HCT116 (cell line): ENCODE measurements around the gene TRIM14. TPM values are rescaled to one million over a fixed set of nuclear protein-coding genes. Genes with fewer than 3 reads are reported as not detected.

Source experiments
- ATAC-seq: fragments of 200-7000 bp; cut with Tn5 transposase; 2 replicates; pipeline ENCODE4 v1.9.1; 2020; ENCODE audit warnings: mild to moderate bottlenecking, moderate library complexity
- BruUV-seq: library from RNA; stranded (reverse); fragments of 400-500 nt; replicated peaks from 2 replicates; lab custom pipeline; 2021; lab: Mats Ljungman, UMichigan
- CTCF ChIA-PET: fragments of 300-600 bp; sonication (Branson Sonifier 250); formaldehyde crosslinking; loops from one replicate; lab custom pipeline; 2021; ENCODE audit warnings: antibody characterized with exemption; lab: Charles Lee
- POLR2A ChIA-PET: fragments of 300-600, 350-600 bp; sonication (Branson Sonifier 250); formaldehyde crosslinking; loops from one replicate; lab custom pipeline; 2021; ENCODE audit warnings: antibody characterized with exemption; lab: Charles Lee
- RAD21 ChIA-PET, 2 experiments: fragments of 300-600 bp; sonication (Branson Sonifier 250); formaldehyde crosslinking; loops; one replicate each; lab custom pipeline; 2023; ENCODE audit warnings: low total read pairs in 2 of 2; ENCODE audit not compliant: uncharacterized antibody in 2 of 2, unreplicated experiment in 2 of 2, low non-redundant PET in 1 of 2; lab: Charles Lee
- DNase-seq: peaks from one replicate; pipeline ENCODE4 v3.0.0-alpha.2; 2010; ENCODE audit warnings: low read depth, low spot score
- H2AFZ ChIP-seq: fragments of 200-600 bp; shearing (Covaris generic), sonication (generic); 2 replicates; pipeline ENCODE4 v1.6.1; 2017; ENCODE audit warnings: low read depth, mixed run types, mixed read lengths, antibody characterized with exemption, low read length; ENCODE audit not compliant: poor library complexity, severe bottlenecking
- H3K27ac ChIP-seq: 2 replicates; pipeline ENCODE4 v1.5.1; 2012; ENCODE audit warnings: low read depth, low read length
- H3K27me3 ChIP-seq: fragments of 200-600 bp; sonication (generic); 2 replicates; pipeline ENCODE4 v1.6.1; 2016; ENCODE audit warnings: mixed run types, low read length, mixed read lengths; ENCODE audit not compliant: insufficient read depth
- H3K36me3 ChIP-seq, 2 experiments: fragments of 200-500 bp in 1 of 2; fragments of 200-600 bp in 1 of 2; sonication (Bioruptor generic) in 1 of 2; sonication (generic) in 1 of 2; 2 replicates each; pipeline versions ENCODE4 v1.5.1 to v1.6.1; 2014 to 2016; ENCODE audit warnings: low read length in 2 of 2, inconsistent platforms in 1 of 2, mixed read lengths in 1 of 2, mixed run types in 1 of 2; ENCODE audit not compliant: insufficient read depth in 2 of 2, control insufficient read depth in 1 of 2
- H3K4me1 ChIP-seq, 2 experiments: fragments of 200-600 bp in 1 of 2; sonication (generic) in 1 of 2; 2 replicates each; pipeline versions ENCODE4 v1.5.1 to v1.6.1; 2012 to 2017; ENCODE audit warnings: low read length in 2 of 2, inconsistent platforms in 1 of 2, mild to moderate bottlenecking in 1 of 2, mixed read lengths in 1 of 2, mixed run types in 1 of 2, moderate library complexity in 1 of 2; ENCODE audit not compliant: insufficient read depth in 2 of 2, control insufficient read depth in 1 of 2
- H3K4me2 ChIP-seq: fragments of 200-600 bp; sonication (generic); 2 replicates; pipeline ENCODE4 v1.6.1; 2017; ENCODE audit warnings: mixed run types, low read length, mixed read lengths
- H3K4me3 ChIP-seq, 2 experiments: fragments of 200-600 bp in 1 of 2; sonication (generic) in 1 of 2; replicated peaks in 1 of 2; 2 replicates each; pipeline ENCODE4 v1.5.1; 2011 to 2016; ENCODE audit warnings: low read length in 2 of 2, control low read depth in 1 of 2, low read depth in 1 of 2, mild to moderate bottlenecking in 1 of 2, mixed read lengths in 1 of 2, mixed run types in 1 of 2
- H3K79me2 ChIP-seq: fragments of 200-600 bp; sonication (generic); 2 replicates; pipeline ENCODE4 v1.6.1; 2017; ENCODE audit warnings: mild to moderate bottlenecking, mixed run types, low read length, moderate library complexity, mixed read lengths; ENCODE audit not compliant: insufficient read depth
- H3K9ac ChIP-seq: fragments of 200-600 bp; sonication (generic); 2 replicates; pipeline ENCODE4 v1.6.1; 2016; ENCODE audit warnings: low read length, mixed read lengths
- H3K9me2 ChIP-seq: fragments of 200-600 bp; sonication (generic), shearing (Covaris generic); 2 replicates; pipeline ENCODE4 v1.6.1; 2017; ENCODE audit warnings: mixed run types, mild to moderate bottlenecking, moderate library complexity; ENCODE audit not compliant: insufficient read depth
- H3K9me3 ChIP-seq, 2 experiments: fragments of 200-500 bp in 1 of 2; fragments of 200-600 bp in 1 of 2; sonication (Bioruptor generic) in 1 of 2; sonication (generic) in 1 of 2; 2 replicates each; pipeline ENCODE4 v1.6.1; 2014 to 2017; ENCODE audit warnings: low read length in 2 of 2, mixed read lengths in 2 of 2, inconsistent platforms in 1 of 2, low read depth in 1 of 2, mild to moderate bottlenecking in 1 of 2, mixed run types in 1 of 2, moderate library complexity in 1 of 2; ENCODE audit not compliant: control insufficient read depth in 1 of 2, insufficient read depth in 1 of 2
- H4K20me1 ChIP-seq: fragments of 200-600 bp; sonication (generic), shearing (Covaris generic); 2 replicates; pipeline ENCODE4 v1.6.1; 2017; ENCODE audit warnings: mixed run types, mild to moderate bottlenecking, moderate library complexity; ENCODE audit not compliant: insufficient read depth
- EZH2phosphoT487 ChIP-seq: fragments of 200-600 bp; IDR thresholded peaks from 2 replicates; pipeline ENCODE4 v1.6.1; 2018; ENCODE audit warnings: antibody characterized with exemption, borderline replicate concordance
- POLR2A ChIP-seq: IDR thresholded peaks from 2 replicates; pipeline ENCODE4 v1.7.0; 2011; ENCODE audit warnings: borderline replicate concordance; ENCODE audit not compliant: insufficient read depth, insufficient read length; ENCODE audit errors: extremely low read depth
- SIN3A ChIP-seq: IDR thresholded peaks from 2 replicates; pipeline ENCODE4 v1.6.1; 2012; ENCODE audit warnings: low read depth
- SRF ChIP-seq: IDR thresholded peaks from 2 replicates; pipeline ENCODE4 v1.6.1; 2012; ENCODE audit warnings: low read depth
- YY1 ChIP-seq: IDR thresholded peaks from 2 replicates; pipeline ENCODE4 v1.6.1; 2011; ENCODE audit warnings: low read length, low read depth, moderate library complexity, mild to moderate bottlenecking; ENCODE audit not compliant: insufficient replicate concordance; ENCODE audit errors: extremely low read depth
- ZFX ChIP-seq: fragments of 450-650 bp; IDR thresholded peaks from 2 replicates; pipeline ENCODE4 v1.6.1; 2017
- intact Hi-C: fragments of 100-400 bp; cut with micrococcal nuclease; formaldehyde crosslinking; loops from 2 replicates; pipeline ENCODE4 v1.10.0; 2022
- total RNA-seq: library from RNA; stranded (reverse); gene quantifications from one replicate; pipeline ENCODE4 v1.2.1, GENCODE V29; 2021; ENCODE audit not compliant: unreplicated experiment
- TF ChIP-seq, protein P1 (sequence below), 3 experiments: fragments of 200-600 bp in 1 of 3; sonication (generic) in 1 of 3; IDR thresholded peaks in 2 of 3; conservative IDR thresholded peaks in 1 of 3; 2 replicates each; pipeline ENCODE4 v1.5.1; 2012 to 2017; ENCODE audit warnings: low read depth in 2 of 3, low read length in 2 of 3, antibody characterized with exemption in 1 of 3, borderline replicate concordance in 1 of 3, control low read depth in 1 of 3, mild to moderate bottlenecking in 1 of 3, mixed read lengths in 1 of 3, mixed run types in 1 of 3, moderate library complexity in 1 of 3; ENCODE audit not compliant: insufficient read depth in 1 of 3
- TF ChIP-seq, protein P2 (sequence below): IDR thresholded peaks from 2 replicates; pipeline ENCODE4 v1.6.1; 2011; ENCODE audit warnings: mild to moderate bottlenecking, low read length, moderate library complexity; ENCODE audit not compliant: insufficient replicate concordance; ENCODE audit errors: extremely low read depth

The TRIM14 gene
- total RNA-seq, 1 experiment from 2014 or later, result 24.4 TPM

DNA sequence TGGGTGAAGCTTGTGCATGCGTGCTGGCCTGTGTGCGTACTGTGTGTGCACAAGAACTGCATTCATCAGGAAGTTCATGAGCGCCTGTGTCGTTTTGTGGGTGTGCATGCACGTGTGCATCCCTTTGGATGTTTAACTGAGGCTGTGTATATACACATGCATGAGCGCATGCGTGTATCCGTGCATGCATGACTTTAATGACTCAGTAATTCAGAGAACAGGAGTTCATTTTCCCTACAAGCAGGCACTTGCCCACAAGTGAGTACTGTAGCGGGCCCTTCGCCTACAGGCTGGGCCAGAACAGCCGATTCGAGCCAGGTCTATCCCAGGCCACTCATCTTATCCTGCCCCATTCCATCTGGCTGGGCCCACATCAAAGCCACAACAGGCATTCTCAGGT, 43.6 kb upstream of the TRIM14 start:
- CTCF ChIA-PET, result no interaction called here

DNA sequence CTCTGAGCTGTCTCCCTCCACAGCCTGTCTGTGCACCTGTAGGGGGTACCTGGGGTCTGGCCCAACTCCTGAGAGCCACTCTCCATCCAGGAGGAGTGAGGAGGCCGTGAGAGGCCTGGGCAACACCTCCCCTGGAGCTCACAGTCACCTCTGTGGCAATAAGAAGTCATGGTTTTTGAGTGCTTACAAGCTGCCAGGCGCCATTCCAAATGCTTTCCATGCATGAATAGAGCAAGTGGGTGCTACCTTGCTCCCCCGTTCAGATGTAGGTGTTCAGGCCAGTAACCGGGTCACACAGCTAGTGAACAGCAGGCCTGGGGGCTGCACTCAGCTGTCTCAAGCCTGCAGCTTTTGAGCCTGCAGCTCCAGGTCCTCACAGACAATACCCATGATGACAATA, 42.8 kb upstream of the TRIM14 start:
- H2AFZ ChIP-seq, result no peak overlapping the region
- H3K9me3 ChIP-seq, result no peaks in the 10 kb centered on the region
- H4K20me1 ChIP-seq, result no peaks in the 10 kb centered on the region
- no TSS peak for BruUV-seq
- H3K9ac ChIP-seq, result no peak overlapping the region
- CTCF ChIA-PET, result no interaction called here
- H3K36me3 ChIP-seq, result no peaks in the 10 kb centered on the region
- POLR2A ChIA-PET, result no interaction called here
- TF ChIP-seq POLR2A, result no peak
- no peak for TF ChIP-seq YY1
- no peak for TF ChIP-seq SRF
- TF ChIP-seq, protein P1, sequence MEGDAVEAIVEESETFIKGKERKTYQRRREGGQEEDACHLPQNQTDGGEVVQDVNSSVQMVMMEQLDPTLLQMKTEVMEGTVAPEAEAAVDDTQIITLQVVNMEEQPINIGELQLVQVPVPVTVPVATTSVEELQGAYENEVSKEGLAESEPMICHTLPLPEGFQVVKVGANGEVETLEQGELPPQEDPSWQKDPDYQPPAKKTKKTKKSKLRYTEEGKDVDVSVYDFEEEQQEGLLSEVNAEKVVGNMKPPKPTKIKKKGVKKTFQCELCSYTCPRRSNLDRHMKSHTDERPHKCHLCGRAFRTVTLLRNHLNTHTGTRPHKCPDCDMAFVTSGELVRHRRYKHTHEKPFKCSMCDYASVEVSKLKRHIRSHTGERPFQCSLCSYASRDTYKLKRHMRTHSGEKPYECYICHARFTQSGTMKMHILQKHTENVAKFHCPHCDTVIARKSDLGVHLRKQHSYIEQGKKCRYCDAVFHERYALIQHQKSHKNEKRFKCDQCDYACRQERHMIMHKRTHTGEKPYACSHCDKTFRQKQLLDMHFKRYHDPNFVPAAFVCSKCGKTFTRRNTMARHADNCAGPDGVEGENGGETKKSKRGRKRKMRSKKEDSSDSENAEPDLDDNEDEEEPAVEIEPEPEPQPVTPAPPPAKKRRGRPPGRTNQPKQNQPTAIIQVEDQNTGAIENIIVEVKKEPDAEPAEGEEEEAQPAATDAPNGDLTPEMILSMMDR (IDR thresholded peaks at IDR 0.05 in 2 of 3, conservative IDR thresholded peaks at IDR 0.05 in 1 of 3; ENCODE audit: borderline replicate concordance in 1 of 3, insufficient read depth in 1 of 3, low read depth in 2 of 3, low read length in 2 of 3), result no peak
- no peak for TF ChIP-seq EZH2phosphoT487
- TF ChIP-seq SIN3A, result no peak
- TF ChIP-seq ZFX, result no peak
- TF ChIP-seq, protein P2, sequence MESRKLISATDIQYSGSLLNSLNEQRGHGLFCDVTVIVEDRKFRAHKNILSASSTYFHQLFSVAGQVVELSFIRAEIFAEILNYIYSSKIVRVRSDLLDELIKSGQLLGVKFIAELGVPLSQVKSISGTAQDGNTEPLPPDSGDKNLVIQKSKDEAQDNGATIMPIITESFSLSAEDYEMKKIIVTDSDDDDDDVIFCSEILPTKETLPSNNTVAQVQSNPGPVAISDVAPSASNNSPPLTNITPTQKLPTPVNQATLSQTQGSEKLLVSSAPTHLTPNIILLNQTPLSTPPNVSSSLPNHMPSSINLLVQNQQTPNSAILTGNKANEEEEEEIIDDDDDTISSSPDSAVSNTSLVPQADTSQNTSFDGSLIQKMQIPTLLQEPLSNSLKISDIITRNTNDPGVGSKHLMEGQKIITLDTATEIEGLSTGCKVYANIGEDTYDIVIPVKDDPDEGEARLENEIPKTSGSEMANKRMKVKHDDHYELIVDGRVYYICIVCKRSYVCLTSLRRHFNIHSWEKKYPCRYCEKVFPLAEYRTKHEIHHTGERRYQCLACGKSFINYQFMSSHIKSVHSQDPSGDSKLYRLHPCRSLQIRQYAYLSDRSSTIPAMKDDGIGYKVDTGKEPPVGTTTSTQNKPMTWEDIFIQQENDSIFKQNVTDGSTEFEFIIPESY, result no peak
- H3K9me2 ChIP-seq, result no peaks in the 10 kb centered on the region
- no peaks in the 10 kb centered on the region; a peak in 1 of 4 replicates for H3K4me1 ChIP-seq
- no peak overlapping the region for H3K4me3 ChIP-seq
- ATAC-seq (no peak), DNase-seq (no peak)
- no peak overlapping the region for H3K27ac ChIP-seq
- H3K27me3 ChIP-seq, result no peaks in the 10 kb centered on the region
- RAD21 ChIA-PET, result no interaction called here
- intact Hi-C loops, result no loop called here
- H3K79me2 ChIP-seq, result no peaks in the 10 kb centered on the region
- no peak overlapping the region for H3K4me2 ChIP-seq

More for the DNA sequence above, 43.6 kb upstream of the TRIM14 start:
- H3K36me3 ChIP-seq, result no peaks in the 10 kb centered on the region
- RAD21 ChIA-PET, result no interaction called here
- H2AFZ ChIP-seq, result no peak overlapping the region
- H3K4me1 ChIP-seq, result no peaks in the 10 kb centered on the region; a peak in 1 of 4 replicates
- DNase-seq (no peak), ATAC-seq (no peak)
- H4K20me1 ChIP-seq, result no peaks in the 10 kb centered on the region
- H3K4me3 ChIP-seq, result no peak overlapping the region
- H3K9me3 ChIP-seq, result no peaks in the 10 kb centered on the region
- H3K9me2 ChIP-seq, result no peaks in the 10 kb centered on the region
- H3K9ac ChIP-seq, result no peak overlapping the region
- H3K4me2 ChIP-seq, result no peak overlapping the region
- intact Hi-C loops, result no loop called here
- no peaks in the 10 kb centered on the region for H3K27me3 ChIP-seq
- TF ChIP-seq, protein P1 (IDR thresholded peaks at IDR 0.05 in 2 of 3, conservative IDR thresholded peaks at IDR 0.05 in 1 of 3; ENCODE audit: borderline replicate concordance in 1 of 3, insufficient read depth in 1 of 3, low read depth in 2 of 3, low read length in 2 of 3), result no peak
- H3K79me2 ChIP-seq, result no peaks in the 10 kb centered on the region
- POLR2A ChIA-PET, result no interaction called here
- BruUV-seq, result no TSS peak
- H3K27ac ChIP-seq, result no peak overlapping the region
